ENCODE measurements around the gene LTK. TPM values are rescaled to one million over a fixed set of nuclear protein-coding genes. Genes with fewer than 3 reads are reported as not detected.

LTK gene
- polyA plus RNA-seq, 1 donor (not counting 4 experiments of a cell fraction or from before 2014, with no cell fraction given) = not detected

- peaks cover 29 to 38% of the 10 kb centered on the region in 2 experiments for H3K36me3 ChIP-seq (ENCODE audit: control insufficient read depth in 2 of 2, extremely low read depth in 1 of 2, insufficient read depth in 2 of 2, low read length in 2 of 2)
- no peak overlapping the region for H3K4me2 ChIP-seq (ENCODE audit: control insufficient read depth, extremely low read depth, insufficient read depth, low read depth, low read length)
Measured at GRCh38 chr15:41474941-41475340, 38.7 kb downstream of the LTK start.

GRCh38 chr15:41474436-41474835, 39.2 kb downstream of the LTK start:
- DNase-seq (ENCODE audit: low read depth, low spot score) (no peak), FAIRE-seq (no peak)
- Histone ChIP-seq H3K79me2 (ENCODE audit: control insufficient read depth, insufficient read depth, low read length) (no peaks in the 10 kb centered on the region), H3K4me1 (ENCODE audit: control insufficient read depth, extremely low read depth, insufficient read depth, low read length) (peaks cover 3% of the 10 kb centered on the region), H4K20me1 (ENCODE audit: control insufficient read depth, extremely low read depth, insufficient read depth, low read length) (no peaks in the 10 kb centered on the region), H3K36me3 (ENCODE audit: control insufficient read depth in 2 of 2, extremely low read depth in 1 of 2, insufficient read depth in 2 of 2, low read length in 2 of 2) (peaks cover 27 to 37% of the 10 kb centered on the region in 2 experiments), H3K9me3 (ENCODE audit: control insufficient read depth, low read depth, low read length) (no peaks in the 10 kb centered on the region), H2AFZ (ENCODE audit: control insufficient read depth, low read length) (no peak overlapping the region), H3K4me2 (ENCODE audit: control insufficient read depth, extremely low read depth, insufficient read depth, low read depth, low read length) (no peak overlapping the region), H3K27me3 (ENCODE audit: control insufficient read depth, extremely low read depth, insufficient read depth, low read length) (no peaks in the 10 kb centered on the region), H3K27ac (ENCODE audit: control insufficient read depth, insufficient read depth, low read length) (no peak overlapping the region), H3K4me3 (ENCODE audit: control insufficient read depth in 2 of 3, extremely low read depth in 1 of 3, insufficient read depth in 2 of 3, low read depth in 1 of 3, low read length in 3 of 3) (no peak overlapping the region), H3K9me1 (ENCODE audit: control insufficient read depth, extremely low read depth, insufficient read depth, low read length) (no peaks in the 10 kb centered on the region), H3K9ac (ENCODE audit: control insufficient read depth, extremely low read depth, insufficient read depth, low read length) (no peak overlapping the region)
- dilution Hi-C loops (cut with MboI; ENCODE audit: extremely low pct_ligation_motif_present, low sequenced_read_pairs) = no loop called here
- no peak for TF ChIP-seq EZH2 (IDR thresholded peaks at IDR 0.05; ENCODE audit: low read length)
- TF ChIP-seq CTCF (optimal IDR thresholded peaks at IDR 0.05 in 1 of 3, IDR thresholded peaks at IDR 0.05 in 1 of 3, conservative IDR thresholded peaks at IDR 0.05 in 1 of 3; ENCODE audit: extremely low read depth in 1 of 3, insufficient read depth in 2 of 3, low read length in 3 of 3) = no peak

More at GRCh38 chr15:41474941-41475340, 38.7 kb downstream of the LTK start:
- Histone ChIP-seq H3K9ac (ENCODE audit: control insufficient read depth, extremely low read depth, insufficient read depth, low read length) (no peak overlapping the region), H3K79me2 (ENCODE audit: control insufficient read depth, insufficient read depth, low read length) (no peaks in the 10 kb centered on the region), H3K27me3 (ENCODE audit: control insufficient read depth, extremely low read depth, insufficient read depth, low read length) (no peaks in the 10 kb centered on the region), H3K4me3 (ENCODE audit: control insufficient read depth in 2 of 3, extremely low read depth in 1 of 3, insufficient read depth in 2 of 3, low read depth in 1 of 3, low read length in 3 of 3) (no peak overlapping the region), H4K20me1 (ENCODE audit: control insufficient read depth, extremely low read depth, insufficient read depth, low read length) (no peaks in the 10 kb centered on the region), H2AFZ (ENCODE audit: control insufficient read depth, low read length) (no peak overlapping the region), H3K9me3 (ENCODE audit: control insufficient read depth, low read depth, low read length) (no peaks in the 10 kb centered on the region), H3K4me1 (ENCODE audit: control insufficient read depth, extremely low read depth, insufficient read depth, low read length) (peaks cover 3% of the 10 kb centered on the region), H3K27ac (ENCODE audit: control insufficient read depth, insufficient read depth, low read length) (no peak overlapping the region), H3K9me1 (ENCODE audit: control insufficient read depth, extremely low read depth, insufficient read depth, low read length) (no peaks in the 10 kb centered on the region)
- no peak for DNase-seq (ENCODE audit: low read depth, low spot score)
- no peak for FAIRE-seq
- TF ChIP-seq EZH2 (IDR thresholded peaks at IDR 0.05; ENCODE audit: low read length) (no peak), CTCF (optimal IDR thresholded peaks at IDR 0.05 in 1 of 3, IDR thresholded peaks at IDR 0.05 in 1 of 3, conservative IDR thresholded peaks at IDR 0.05 in 1 of 3; ENCODE audit: extremely low read depth in 1 of 3, insufficient read depth in 2 of 3, low read length in 3 of 3) (no peak)
- dilution Hi-C loops (cut with MboI; ENCODE audit: extremely low pct_ligation_motif_present, low sequenced_read_pairs) = no loop called here
